ENCODE results near the gene TPGS1.
A peak's percentile ranks its signal among the peaks of the same experiment; 100 is the strongest.

The TPGS1 gene

DNA sequence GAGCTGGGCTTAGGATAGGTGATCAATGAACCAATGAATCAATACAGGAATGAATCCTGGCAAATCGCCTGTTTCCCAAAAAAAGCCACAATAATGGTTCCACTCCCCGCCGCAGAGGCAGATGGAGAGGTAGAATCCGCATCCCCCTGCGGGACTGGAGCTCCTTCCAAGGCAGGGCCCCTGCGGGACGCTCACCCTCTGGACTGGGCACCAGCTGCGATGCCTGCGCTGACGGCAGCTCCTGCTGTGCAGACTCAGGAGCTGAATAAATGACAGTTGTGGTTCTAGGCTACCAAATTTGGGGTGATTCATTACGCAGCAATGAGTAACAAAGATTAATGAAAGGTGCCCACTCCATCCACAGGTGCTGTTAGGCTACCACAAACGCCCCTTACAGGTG lies 15.4 kb downstream of the TPGS1 start:
- DNase-seq: no peak

GRCh38 chr19:524062-524674 lies 16.9 kb downstream of the TPGS1 start:
- DNase-seq: no peak

DNA sequence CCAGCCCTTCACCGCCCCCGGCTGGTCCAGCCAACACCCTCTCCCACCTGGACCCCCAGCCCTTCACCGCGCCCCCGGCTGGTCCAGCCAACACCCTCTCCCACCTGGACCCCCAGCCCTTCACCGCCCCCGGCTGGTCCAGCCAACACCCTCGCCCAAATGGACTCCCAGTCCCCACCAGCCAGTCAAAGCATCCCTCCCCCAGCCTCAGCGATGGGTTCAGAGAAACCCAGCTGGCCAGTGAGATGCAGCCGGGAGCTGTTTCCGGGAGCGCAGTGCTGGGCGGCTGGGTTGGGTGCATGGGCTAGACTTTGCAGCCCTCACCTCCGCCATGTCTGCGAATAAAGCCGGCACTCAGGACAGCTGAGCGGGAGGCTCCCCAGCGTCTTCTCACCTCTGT lies 17.7 kb downstream of the TPGS1 start:
- no peak for DNase-seq

DNA sequence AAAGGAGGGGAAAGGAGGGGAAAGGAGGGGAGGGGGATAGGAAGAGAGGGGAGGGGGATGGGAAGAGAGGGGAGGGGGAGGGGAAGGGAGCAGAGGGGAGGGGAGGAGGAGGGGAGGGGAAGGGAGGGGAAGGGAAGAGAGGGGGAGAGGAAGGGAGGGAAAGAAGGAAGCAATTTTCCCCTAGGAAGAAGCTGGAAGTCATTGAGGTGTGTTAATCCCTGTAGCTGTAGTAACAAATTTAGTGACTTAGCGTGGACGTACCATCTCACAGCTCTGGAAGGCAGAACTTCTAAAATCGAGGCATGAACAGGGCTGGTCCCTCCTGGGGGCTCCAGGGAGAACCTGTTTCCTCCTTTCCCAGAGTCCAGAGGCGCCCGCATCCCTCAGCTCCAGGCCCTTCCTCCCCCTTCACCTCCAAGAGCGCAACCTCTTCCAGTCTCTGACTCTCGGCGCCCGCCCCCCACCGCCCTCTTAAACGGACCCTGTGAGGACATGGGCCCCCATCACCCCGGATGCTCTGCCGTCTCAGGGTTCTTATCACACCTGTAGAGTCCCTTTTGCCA lies 18.6 kb downstream of the TPGS1 start:
- no peak for DNase-seq

GRCh38 chr19:530134-531008 lies 23.1 kb downstream of the TPGS1 start:
- DNase-seq: no peak

GRCh38 chr19:531009-531752 lies 23.9 kb downstream of the TPGS1 start:
- peak; percentile 88 for DNase-seq

DNA sequence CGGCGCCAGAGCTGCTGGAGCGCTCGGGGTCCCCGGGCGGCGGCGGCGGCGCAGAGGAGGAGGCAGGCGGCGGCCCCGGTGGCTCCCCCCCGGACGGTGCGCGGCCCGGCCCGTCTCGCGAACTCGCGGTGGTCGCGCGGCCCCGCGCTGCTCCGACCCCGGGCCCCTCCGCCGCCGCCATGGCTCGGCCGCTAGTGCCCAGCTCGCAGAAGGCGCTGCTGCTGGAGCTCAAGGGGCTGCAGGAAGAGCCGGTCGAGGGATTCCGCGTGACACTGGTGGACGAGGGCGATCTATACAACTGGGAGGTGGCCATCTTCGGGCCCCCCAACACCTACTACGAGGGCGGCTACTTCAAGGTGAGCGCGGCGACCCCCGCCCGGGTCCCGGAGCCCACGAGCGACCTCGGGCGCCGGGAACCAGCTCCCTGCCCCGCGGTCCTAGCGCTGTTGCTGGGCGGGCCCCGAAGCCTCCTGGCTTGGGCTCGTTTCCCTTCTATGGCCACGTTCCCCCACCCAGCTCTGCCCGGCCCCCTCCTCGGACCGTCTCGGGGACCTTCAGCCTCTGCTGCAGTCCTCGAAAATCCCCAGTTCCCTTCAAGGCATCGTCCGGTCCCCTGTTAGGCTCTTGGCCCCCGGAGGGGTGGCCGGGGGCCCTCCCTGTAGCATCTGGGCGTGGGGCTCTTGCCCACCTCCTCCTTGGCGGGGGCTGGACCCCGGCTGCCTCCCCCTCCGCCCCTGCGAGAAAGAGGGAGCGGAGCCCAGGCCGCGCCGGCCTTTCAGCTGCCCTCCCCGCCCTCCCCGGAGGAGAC lies 24.7 kb downstream of the TPGS1 start, which contains the start of gene CDC34:
Gene CDC34, plus strand, starts transcription at position 8 of the 808 bp plus-strand sequence. Its CDS starts 172 bp downstream, at position 180.
- no peak for DNase-seq

GRCh38 chr19:532561-533363 lies 25.5 kb downstream of the TPGS1 start:
- no peak for DNase-seq

- DNase-seq: no peak
These were observed 26.2 kb downstream of the TPGS1 start for GRCh38 chr19:533364-534058.

DNA sequence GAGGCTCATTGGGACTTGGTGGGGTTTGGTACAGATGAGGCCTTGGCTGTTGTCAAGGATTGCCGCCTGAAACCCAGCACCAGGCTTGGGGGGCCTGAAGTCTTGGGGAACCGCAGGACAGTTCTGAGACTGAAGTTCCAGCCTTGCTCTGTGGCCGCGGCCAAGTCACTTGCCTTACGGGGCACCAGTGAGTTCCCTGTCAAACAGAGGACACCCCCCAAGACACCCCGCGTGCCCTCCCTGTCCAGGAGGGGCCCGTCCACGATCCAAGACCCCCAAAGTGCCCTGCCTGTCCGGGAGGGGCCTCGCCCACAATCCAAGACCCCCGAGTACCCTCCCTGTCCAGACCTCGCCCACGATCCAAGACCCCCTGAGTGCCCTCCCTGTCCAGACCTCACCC lies 26.8 kb downstream of the TPGS1 start:
- DNase-seq: no peak

GRCh38 chr19:535017-535835 lies 27.9 kb downstream of the TPGS1 start:
- DNase-seq: no peak

GRCh38 chr19:536031-536880 lies 29.0 kb downstream of the TPGS1 start:
- DNase-seq: no peak

DNA sequence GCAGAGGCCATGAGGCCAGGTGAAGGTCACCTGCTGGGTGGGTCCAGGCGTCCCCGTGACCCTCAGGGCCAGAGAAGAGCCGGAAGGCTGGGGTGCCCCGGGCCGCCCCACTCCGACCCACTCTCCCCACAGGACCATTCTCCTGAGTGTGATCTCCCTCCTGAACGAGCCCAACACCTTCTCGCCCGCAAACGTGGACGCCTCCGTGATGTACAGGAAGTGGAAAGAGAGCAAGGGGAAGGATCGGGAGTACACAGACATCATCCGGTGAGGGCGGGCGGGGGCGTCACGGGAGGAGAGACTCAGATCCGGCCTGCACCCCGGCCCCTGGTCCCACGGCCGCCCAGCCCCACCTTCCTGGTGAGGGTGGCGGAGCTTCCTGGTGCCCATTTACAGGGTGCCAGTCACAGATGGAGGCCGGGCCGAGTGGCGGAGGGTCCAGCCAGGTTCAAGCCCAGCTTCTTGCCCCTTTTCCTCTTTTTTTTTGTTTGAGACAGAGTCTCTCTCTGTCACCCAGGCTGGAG lies 29.6 kb downstream of the TPGS1 start:
- DNase-seq: no peak

- no peak for DNase-seq
These were observed 31.5 kb downstream of the TPGS1 start for GRCh38 chr19:538641-539428.

- no peak for DNase-seq
These were observed 32.2 kb downstream of the TPGS1 start for GRCh38 chr19:539429-540030.

DNA sequence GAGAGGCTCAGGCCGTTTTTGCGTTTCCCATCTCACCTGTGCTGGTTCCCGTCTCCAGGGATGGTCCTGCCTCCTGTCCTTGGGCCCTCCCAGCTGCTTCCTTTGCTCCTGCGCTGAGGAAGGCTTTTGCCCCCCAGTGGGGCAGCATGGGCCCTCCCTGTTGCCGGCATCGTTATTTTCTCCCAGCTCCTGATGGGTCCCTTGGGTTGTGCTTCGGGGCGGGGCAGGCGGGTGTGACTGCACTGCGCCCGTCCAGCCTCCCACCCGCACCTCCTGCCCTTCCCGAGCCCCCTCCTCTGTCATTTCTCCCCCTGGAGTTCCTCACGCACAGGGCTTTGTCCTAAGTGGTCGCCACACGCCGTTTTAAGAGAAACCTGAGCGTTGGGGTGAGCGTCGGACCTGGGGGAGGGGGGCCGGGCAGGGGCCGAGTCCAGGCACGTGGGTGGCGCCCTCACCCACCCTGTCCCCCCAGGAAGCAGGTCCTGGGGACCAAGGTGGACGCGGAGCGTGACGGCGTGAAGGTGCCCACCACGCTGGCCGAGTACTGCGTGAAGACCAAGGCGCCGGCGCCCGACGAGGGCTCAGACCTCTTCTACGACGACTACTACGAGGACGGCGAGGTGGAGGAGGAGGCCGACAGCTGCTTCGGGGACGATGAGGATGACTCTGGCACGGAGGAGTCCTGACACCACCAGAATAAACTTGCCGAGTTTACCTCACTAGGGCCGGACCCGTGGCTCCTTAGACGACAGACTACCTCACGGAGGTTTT lies 33.8 kb downstream of the TPGS1 start:
- DNase-seq: no peak

GRCh38 chr19:541699-542098 lies 34.4 kb downstream of the TPGS1 start:
- DNase-seq: no peak

All from stimulated activated CD4-positive, alpha-beta T cell treated with anti-CD3 and anti-CD28 coated beads, Interleukin-4, amount 100 ng/mL, for 1 hour (primary cell).